ENCODE data around the gene GNL1. TPM values are rescaled to one million over a fixed set of nuclear protein-coding genes. Genes with fewer than 3 reads are reported as not detected.

GNL1 gene
- total RNA-seq, 1 donor from 2014 or later, result 63.3 TPM

GRCh38 chr6:30571075-30571761 lies 14.9 kb upstream of the GNL1 start, which contains the start of gene ABCF1:
TSS of gene ABCF1 (plus strand) at chr6:30571442. CDS start at chr6:30571488, 46 bp downstream.
- DNase-seq (ENCODE audit: low spot score) (peak; percentile 99), ATAC-seq (peak; percentile 100)
- intact Hi-C loops (cut with DNase I), result no loop called here

- ATAC-seq, result peak; percentile 47
- intact Hi-C loops (cut with DNase I), result no loop called here
Observed at GRCh38 chr6:30570740-30571074, 14.4 kb upstream of the GNL1 start.

GRCh38 chr6:30570263-30570662 lies 14.0 kb upstream of the GNL1 start:
- intact Hi-C loops (cut with DNase I), result no loop called here
- ATAC-seq, result no peak
- no peak for DNase-seq (ENCODE audit: low spot score)

More at GRCh38 chr6:30570740-30571074, 14.4 kb upstream of the GNL1 start:
- DNase-seq (ENCODE audit: low spot score), result no peak

- ATAC-seq (no peak), DNase-seq (ENCODE audit: low spot score) (no peak)
- intact Hi-C loops (cut with DNase I), result no loop called here
Observed at GRCh38 chr6:30568245-30568644, 12.0 kb upstream of the GNL1 start.

GRCh38 chr6:30565772-30566171 lies 9.5 kb upstream of the GNL1 start:
- intact Hi-C loops (cut with DNase I), result no loop called here
- ATAC-seq, result no peak
- no peak for DNase-seq (ENCODE audit: low spot score)

GRCh38 chr6:30564114-30564513 lies 7.8 kb upstream of the GNL1 start:
- no peak for ATAC-seq
- intact Hi-C loops (cut with DNase I), result no loop called here

GRCh38 chr6:30562470-30563425 lies 6.5 kb upstream of the GNL1 start:
- ATAC-seq (no peak), DNase-seq (ENCODE audit: low spot score) (no peak)
- intact Hi-C loops (cut with DNase I), result no loop called here

More at GRCh38 chr6:30564114-30564513, 7.8 kb upstream of the GNL1 start:
- DNase-seq (ENCODE audit: low spot score), result no peak

GRCh38 chr6:30560930-30561329 lies 4.6 kb upstream of the GNL1 start:
- no peak for ATAC-seq
- DNase-seq (ENCODE audit: low spot score), result no peak
- intact Hi-C loops (cut with DNase I), result no loop called here

- intact Hi-C loops (cut with DNase I), result no loop called here
- no peak for ATAC-seq
- no peak for DNase-seq (ENCODE audit: low spot score)
Observed at GRCh38 chr6:30557683-30557981, 1.3 kb upstream of the GNL1 start.

- intact Hi-C loops (cut with DNase I), result no loop called here
- ATAC-seq (peak; percentile 93), DNase-seq (ENCODE audit: low spot score) (peak; percentile 92)
Observed at GRCh38 chr6:30556906-30557682, 805 bp upstream of the GNL1 start, which contains the start of gene PRR3. TSS of gene PRR3 (plus strand) at chr6:30557295. CDS start at chr6:30557345, 50 bp downstream.

GRCh38 chr6:30555816-30556065 lies 548 bp downstream of the GNL1 start:
- intact Hi-C loops (cut with DNase I), result no loop called here
- ATAC-seq (no peak), DNase-seq (ENCODE audit: low spot score) (peak; percentile 88)

GRCh38 chr6:30554962-30555815 lies 1.1 kb downstream of the GNL1 start:
- intact Hi-C loops (cut with DNase I), result no loop called here
- DNase-seq (ENCODE audit: low spot score) (peak; percentile 80), ATAC-seq (peak; percentile 48)

- DNase-seq (ENCODE audit: low spot score) (no peak), ATAC-seq (no peak)
- intact Hi-C loops (cut with DNase I), result no loop called here
Observed at GRCh38 chr6:30554404-30554803, 1.9 kb downstream of the GNL1 start.

- DNase-seq (ENCODE audit: low spot score) (no peak), ATAC-seq (no peak)
- intact Hi-C loops (cut with DNase I), result no loop called here
Observed at GRCh38 chr6:30548375-30548774, 7.9 kb downstream of the GNL1 start.

GRCh38 chr6:30547454-30547853 lies 8.8 kb downstream of the GNL1 start:
- intact Hi-C loops (cut with DNase I), result no loop called here
- no peak for ATAC-seq
- no peak for DNase-seq (ENCODE audit: low spot score)

- intact Hi-C loops (cut with DNase I), result no loop called here
- DNase-seq (ENCODE audit: low spot score) (no peak), ATAC-seq (peak; percentile 64)
Observed at GRCh38 chr6:30544666-30545272, 11.5 kb downstream of the GNL1 start.

- intact Hi-C loops (cut with DNase I), result no loop called here
- ATAC-seq (no peak), DNase-seq (ENCODE audit: low spot score) (no peak)
Observed at GRCh38 chr6:30543821-30544220, 12.5 kb downstream of the GNL1 start.

- intact Hi-C loops (cut with DNase I), result no loop called here
- DNase-seq (ENCODE audit: low spot score) (no peak), ATAC-seq (no peak)
Observed at GRCh38 chr6:30542915-30543314, 13.4 kb downstream of the GNL1 start.

- DNase-seq (ENCODE audit: low spot score) (no peak), ATAC-seq (no peak)
- intact Hi-C loops (cut with DNase I), result no loop called here
Observed at GRCh38 chr6:30542404-30542725, 13.9 kb downstream of the GNL1 start.

All from sciatic nerve (tissue), 2 donors.